ENCODE measurements around the gene TPPP3. TPM values are rescaled to one million over a fixed set of nuclear protein-coding genes. Genes with fewer than 3 reads are reported as not detected.

Gene TPPP3
- total and polyA plus RNA-seq, 2 experiments from 2014 or later = 2.5 to 7.2 TPM

Other genes starting within 250 kb of the TPPP3 start
- 28.0 and 34.7 TPM in 2 replicates for gene B3GNT9, start 242.5 kb downstream of the TPPP3 start, total RNA-seq
- 18.0 and 30.4 TPM in 2 replicates for gene B3GNT9, start 242.5 kb downstream of the TPPP3 start, polyA plus RNA-seq
- 5.4 and 12.2 TPM in 2 replicates for gene TRADD, start 233.6 kb downstream of the TPPP3 start, total RNA-seq
- 6.7 and 11.9 TPM in 2 replicates for gene TRADD, start 233.6 kb downstream of the TPPP3 start, polyA plus RNA-seq
- gene FBXL8, start 233.5 kb downstream of the TPPP3 start, total RNA-seq = 8.7 and 9.0 TPM in 2 replicates
- gene FBXL8, start 233.5 kb downstream of the TPPP3 start, polyA plus RNA-seq = 6.8 and 9.3 TPM in 2 replicates
- 0.63 and 7.9 TPM in 2 replicates for gene HSF4, start 228.8 kb downstream of the TPPP3 start, total RNA-seq
- 1.7 and 2.6 TPM in 2 replicates for gene HSF4, start 228.8 kb downstream of the TPPP3 start, polyA plus RNA-seq
- 33.7 and 40.6 TPM in 2 replicates for gene NOL3, start 223.0 kb downstream of the TPPP3 start, total RNA-seq
- 19.4 and 31.1 TPM in 2 replicates for gene NOL3, start 223.0 kb downstream of the TPPP3 start, polyA plus RNA-seq
- gene MATCAP1, start 209.5 kb downstream of the TPPP3 start, total RNA-seq = 57.8 and 78.1 TPM in 2 replicates
- gene MATCAP1, start 209.5 kb downstream of the TPPP3 start, polyA plus RNA-seq = 47.8 and 53.7 TPM in 2 replicates
- 2.9 and 3.7 TPM in 2 replicates for gene EXOC3L1, start 203.4 kb downstream of the TPPP3 start, total RNA-seq
- 2.8 and 4.3 TPM in 2 replicates for gene EXOC3L1, start 203.4 kb downstream of the TPPP3 start, polyA plus RNA-seq
- gene E2F4, start 201.3 kb downstream of the TPPP3 start, total RNA-seq = 85.2 and 99.4 TPM in 2 replicates
- gene E2F4, start 201.3 kb downstream of the TPPP3 start, polyA plus RNA-seq = 66.2 and 68.0 TPM in 2 replicates
- gene ELMO3, start 194.4 kb downstream of the TPPP3 start, total RNA-seq = 0.28 and 1.1 TPM in 2 replicates
- 0.15 and 0.97 TPM in 2 replicates for gene ELMO3, start 194.4 kb downstream of the TPPP3 start, polyA plus RNA-seq
- gene TMEM208, start 166.4 kb downstream of the TPPP3 start, total RNA-seq = 29.6 and 30.2 TPM in 2 replicates
- gene TMEM208, start 166.4 kb downstream of the TPPP3 start, polyA plus RNA-seq = 64.5 and 89.0 TPM in 2 replicates
- 12.0 and 17.9 TPM in 2 replicates for gene FHOD1, start 146.0 kb downstream of the TPPP3 start, total RNA-seq
- gene FHOD1, start 146.0 kb downstream of the TPPP3 start, polyA plus RNA-seq = 18.5 and 21.7 TPM in 2 replicates
- gene SLC9A5, start 144.5 kb downstream of the TPPP3 start, total RNA-seq = 1.6 and 4.6 TPM in 2 replicates
- gene SLC9A5, start 144.5 kb downstream of the TPPP3 start, polyA plus RNA-seq = 4.5 and 8.4 TPM in 2 replicates
- gene PLEKHG4, start 114.0 kb downstream of the TPPP3 start, total RNA-seq = 3.6 and 6.8 TPM in 2 replicates
- gene PLEKHG4, start 114.0 kb downstream of the TPPP3 start, polyA plus RNA-seq = 1.0 and 5.2 TPM in 2 replicates
- 0.21 and 1.9 TPM in 2 replicates for gene KCTD19, start 66.8 kb downstream of the TPPP3 start, total RNA-seq
- 1.6 TPM in 1 of 2 replicates, not detected in the other for gene KCTD19, start 66.8 kb downstream of the TPPP3 start, polyA plus RNA-seq
- 0.11 and 0.45 TPM in 2 replicates for gene LRRC36, start 66.7 kb downstream of the TPPP3 start, total RNA-seq
- gene LRRC36, start 66.7 kb downstream of the TPPP3 start, polyA plus RNA-seq = 0.75 TPM in 1 of 2 replicates, not detected in the other
- 17.4 and 18.7 TPM in 2 replicates for gene ZDHHC1, start 23.0 kb upstream of the TPPP3 start, total RNA-seq
- gene ZDHHC1, start 23.0 kb upstream of the TPPP3 start, polyA plus RNA-seq = 19.1 and 22.4 TPM in 2 replicates
- gene HSD11B2, start 37.6 kb upstream of the TPPP3 start, total RNA-seq = 0.28 and 0.36 TPM in 2 replicates
- gene HSD11B2, start 37.6 kb upstream of the TPPP3 start, polyA plus RNA-seq = 0.26 and 0.84 TPM in 2 replicates
- 74.5 and 140 TPM in 2 replicates for gene ATP6V0D1, start 87.7 kb upstream of the TPPP3 start, total RNA-seq
- gene ATP6V0D1, start 87.7 kb upstream of the TPPP3 start, polyA plus RNA-seq = 139 and 203 TPM in 2 replicates
- gene AGRP, start 90.0 kb upstream of the TPPP3 start, total RNA-seq = not detected in 2 replicates
- 0.71 TPM in 1 of 2 replicates, not detected in the other for gene AGRP, start 90.0 kb upstream of the TPPP3 start, polyA plus RNA-seq
- gene RIPOR1, start 135.3 kb upstream of the TPPP3 start, total RNA-seq = 27.3 and 35.7 TPM in 2 replicates
- gene RIPOR1, start 135.3 kb upstream of the TPPP3 start, polyA plus RNA-seq = 29.5 and 46.3 TPM in 2 replicates
- 25.2 and 33.9 TPM in 2 replicates for gene CTCF, start 169.0 kb upstream of the TPPP3 start, total RNA-seq
- 37.6 and 38.0 TPM in 2 replicates for gene CTCF, start 169.0 kb upstream of the TPPP3 start, polyA plus RNA-seq

All from cardiac muscle cell (in vitro differentiated cells and primary cell).